RCC 7860 (cell line): ENCODE measurements around the gene HBEGF.

ENCODE experiments used
- DNase-seq: peaks from one replicate; pipeline ENCODE4 v3.0.0-alpha.2; 2015; ENCODE audit warnings: low spot score
- FAIRE-seq: peaks from 2 replicates; lab custom pipeline; 2012; peaks lifted over from hg19 to GRCh38; lab: Jason Lieb, UNC

HBEGF gene

DNA sequence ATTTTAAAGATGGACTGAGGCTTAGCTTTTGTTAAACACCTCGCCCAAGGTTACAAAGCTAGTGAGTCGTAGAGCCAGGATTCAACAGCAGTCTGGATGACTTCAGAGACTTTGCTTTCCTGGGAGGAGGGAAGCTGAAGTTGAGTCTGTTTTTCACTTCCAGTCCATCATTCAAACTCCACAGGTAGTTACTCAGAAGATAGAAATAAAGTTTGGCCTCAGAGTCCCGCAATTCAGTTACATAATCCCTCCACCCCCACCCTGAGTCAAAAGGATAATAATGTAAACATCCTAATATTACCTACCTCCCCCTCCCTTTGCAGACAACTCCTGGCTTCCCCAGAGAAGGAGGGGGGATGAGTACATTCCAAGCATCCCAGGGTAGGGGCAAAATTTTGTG, 8.1 kb downstream of the HBEGF start:
- DNase-seq (peak; percentile 38), FAIRE-seq (no peak)

DNA sequence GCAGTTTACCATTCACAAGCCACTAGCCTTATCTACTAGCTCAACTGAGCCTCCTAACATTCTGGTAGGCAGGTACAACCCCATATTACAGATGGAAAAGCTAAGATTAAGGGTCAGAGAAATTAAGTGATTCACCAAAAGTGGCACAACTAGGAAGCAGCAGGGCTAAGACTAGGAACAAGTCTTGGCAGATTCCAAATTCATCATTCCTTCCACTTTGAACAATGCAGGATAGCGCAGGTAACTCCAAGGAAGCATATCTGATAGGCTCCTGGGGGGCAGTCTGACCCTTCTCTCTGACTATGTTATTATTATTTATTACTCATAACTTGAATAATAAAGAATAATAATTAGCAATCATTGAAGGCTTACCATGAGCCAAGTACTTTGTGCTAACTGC, 8.5 kb downstream of the HBEGF start:
- DNase-seq: no peak
- no peak for FAIRE-seq

DNA sequence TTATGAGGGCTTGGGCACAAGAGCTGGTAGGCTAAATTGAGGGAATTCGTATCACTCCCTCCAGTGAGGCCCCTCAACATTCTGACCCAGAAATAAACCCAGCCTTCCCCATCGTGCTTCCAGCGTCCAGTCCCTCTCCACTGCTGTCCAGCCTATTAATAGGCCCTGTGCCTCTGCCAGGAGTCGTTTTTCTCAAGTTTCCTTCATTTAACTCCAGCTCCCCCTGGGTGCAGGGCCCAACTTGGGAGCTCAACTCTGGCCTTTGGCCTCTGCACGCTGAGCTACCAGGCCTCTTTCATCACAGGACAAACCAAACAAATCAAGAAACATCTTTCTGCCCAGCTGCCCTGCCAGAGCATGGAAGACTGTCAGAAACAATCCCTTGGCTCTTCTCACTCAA, 10.0 kb downstream of the HBEGF start:
- DNase-seq (no peak), FAIRE-seq (no peak)

DNA sequence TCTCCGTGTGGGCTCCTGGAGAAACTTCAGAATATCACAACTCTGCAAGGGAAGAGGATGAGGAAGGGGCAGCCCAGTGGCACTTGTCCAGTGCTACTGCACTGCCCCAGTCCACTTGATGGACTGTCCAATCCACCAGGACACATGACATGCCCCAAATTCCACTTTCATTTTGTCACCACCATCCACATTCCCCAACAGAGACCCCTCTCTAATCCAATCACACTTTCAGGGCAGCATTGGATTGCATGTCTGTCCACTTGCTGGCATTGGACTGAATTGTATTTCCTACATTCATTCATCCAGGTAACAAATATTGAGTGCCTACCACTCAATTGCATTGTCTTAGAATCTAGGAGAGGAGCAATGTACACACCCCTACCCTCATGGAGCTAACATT, 14.8 kb downstream of the HBEGF start:
- FAIRE-seq (no peak), DNase-seq (no peak)

DNA sequence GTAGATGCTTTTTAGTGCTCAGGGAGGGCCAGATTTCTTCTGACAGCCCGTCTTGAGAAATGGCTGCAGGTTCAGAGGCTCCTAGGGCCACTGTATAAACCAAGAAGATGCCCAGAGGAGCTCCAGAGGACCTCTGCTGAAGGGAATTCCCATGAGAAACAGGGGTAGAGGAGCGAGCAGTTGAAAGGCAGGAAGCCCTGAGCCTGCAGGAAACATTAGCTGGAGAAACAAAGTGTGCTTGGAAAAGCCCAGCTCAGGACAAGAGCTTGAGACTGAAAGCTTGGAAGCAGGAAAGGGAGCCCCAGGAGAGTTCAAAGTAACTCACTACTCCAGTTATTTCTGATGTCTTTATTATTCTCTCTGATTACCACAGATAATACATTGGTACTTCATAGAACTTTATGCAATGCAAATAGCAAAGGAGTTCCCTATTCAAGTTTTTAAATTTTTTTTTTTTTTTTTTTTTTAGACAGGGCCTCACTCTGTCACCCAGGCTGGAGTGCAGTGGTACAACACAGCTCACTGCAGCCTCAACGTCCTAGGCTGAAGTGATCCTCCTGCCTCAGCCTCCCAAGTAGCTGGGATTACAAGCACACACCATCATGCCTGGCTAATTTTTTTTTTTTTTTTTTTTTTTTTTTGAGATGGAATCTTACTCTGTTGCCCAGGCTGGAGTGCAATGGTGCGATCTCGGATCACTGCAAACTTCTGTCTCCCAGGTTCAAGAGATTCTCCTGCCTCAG, 16.5 kb downstream of the HBEGF start:
- DNase-seq: no peak
- FAIRE-seq: no peak

DNA sequence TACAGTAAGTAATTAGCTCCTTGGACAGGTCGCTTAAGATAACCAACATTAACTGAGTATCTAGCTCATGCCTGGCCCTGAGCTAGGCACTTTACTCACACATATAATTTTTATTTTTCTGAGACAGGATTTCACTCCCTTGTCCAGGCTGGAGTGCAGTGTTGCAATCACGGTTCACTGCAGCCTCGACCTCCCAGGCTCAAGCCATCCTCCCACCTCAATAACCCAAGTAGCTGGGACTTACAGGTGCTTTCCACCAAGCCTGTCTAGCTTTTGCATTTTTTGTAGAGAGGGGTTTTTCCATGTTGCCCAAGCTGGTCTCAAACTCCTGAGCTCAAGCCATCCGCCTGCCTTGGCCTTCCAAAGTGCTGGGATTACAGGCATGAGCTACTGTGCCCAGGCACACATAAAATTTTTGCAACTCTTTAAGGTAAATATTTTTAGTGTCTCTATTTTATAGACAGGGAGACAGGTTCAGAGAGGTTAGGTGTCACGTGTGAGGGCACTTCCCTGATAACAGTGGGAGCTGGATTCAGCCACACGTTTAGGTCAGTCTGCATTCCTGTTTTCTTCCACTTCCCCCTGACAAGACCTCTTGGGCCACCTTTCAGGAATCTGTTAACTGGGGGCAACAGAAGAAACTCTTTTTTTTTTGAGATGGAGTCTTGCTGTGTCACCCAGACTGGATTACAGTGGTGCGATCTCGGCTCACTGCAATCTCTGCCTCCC, 18.2 kb downstream of the HBEGF start:
- no peak for DNase-seq
- no peak for FAIRE-seq

DNA sequence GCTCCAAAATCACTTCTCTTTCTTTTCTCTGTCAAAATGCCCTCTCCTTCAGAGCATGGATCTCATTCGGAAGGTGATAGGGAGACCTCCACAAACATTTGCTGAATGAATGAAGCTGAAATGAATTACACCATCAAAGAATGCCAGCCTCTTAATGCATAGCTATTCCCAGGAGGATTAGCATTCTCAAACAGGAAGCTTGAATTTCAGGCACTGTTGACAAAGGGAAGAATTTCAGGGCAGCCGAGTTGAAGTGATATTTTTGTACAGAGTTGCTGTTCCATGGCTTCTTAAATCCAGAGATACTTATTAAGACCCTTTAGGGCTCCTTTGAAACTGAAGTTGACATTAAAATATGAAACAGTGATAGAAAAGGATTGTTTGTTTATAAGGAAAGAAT, 18.8 kb downstream of the HBEGF start:
- no peak for FAIRE-seq
- DNase-seq: no peak

DNA sequence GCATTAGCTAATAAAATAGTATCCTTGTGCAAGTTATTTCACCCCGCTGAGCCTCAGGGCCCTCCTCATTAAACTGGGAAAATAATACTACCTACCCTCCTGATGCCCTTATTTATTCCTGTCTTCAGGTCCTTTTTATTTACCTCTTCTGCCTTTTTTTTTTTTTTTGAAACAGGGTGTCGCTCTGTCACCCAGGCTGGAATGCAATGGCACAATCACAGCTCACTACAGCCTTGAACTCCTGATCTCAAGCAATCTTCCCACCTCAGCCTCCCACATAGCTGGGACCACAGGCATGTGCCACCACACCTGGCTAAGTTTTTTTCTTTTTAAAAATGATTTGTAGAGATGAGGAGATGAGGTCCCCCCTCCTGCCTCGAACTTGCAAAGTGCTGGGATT, 20.9 kb downstream of the HBEGF start:
- DNase-seq (no peak), FAIRE-seq (no peak)

DNA sequence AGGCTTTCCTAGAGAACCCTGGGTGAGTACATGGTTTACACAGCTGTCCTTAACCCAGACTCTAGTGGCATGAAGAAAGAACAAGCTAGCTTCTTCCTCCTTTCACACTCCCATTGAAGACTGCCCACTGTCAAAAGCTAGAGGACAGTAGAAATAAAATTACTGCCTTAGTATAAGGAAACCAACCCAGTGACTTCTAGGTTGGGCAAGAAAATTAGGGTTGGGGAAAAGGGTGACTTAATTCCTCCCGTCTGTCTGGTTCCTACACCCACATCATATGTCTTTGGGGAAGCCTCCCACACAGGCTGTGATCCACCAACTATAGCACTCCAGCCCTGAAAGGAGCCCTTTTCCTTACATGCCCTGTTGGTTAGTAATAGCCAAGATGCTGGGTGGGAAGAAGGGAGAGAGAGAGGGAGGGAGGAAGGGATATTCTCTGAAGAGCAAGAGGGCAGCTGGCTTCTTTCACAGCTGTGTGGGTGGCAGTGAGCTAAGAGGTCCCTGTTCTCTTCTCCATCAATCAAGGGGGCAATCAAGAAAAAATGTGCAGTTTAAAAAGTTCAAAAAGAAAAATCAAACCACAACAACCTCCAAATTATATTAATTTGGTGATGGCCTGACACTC, 21.7 kb downstream of the HBEGF start:
- DNase-seq: peak; percentile 56

DNA sequence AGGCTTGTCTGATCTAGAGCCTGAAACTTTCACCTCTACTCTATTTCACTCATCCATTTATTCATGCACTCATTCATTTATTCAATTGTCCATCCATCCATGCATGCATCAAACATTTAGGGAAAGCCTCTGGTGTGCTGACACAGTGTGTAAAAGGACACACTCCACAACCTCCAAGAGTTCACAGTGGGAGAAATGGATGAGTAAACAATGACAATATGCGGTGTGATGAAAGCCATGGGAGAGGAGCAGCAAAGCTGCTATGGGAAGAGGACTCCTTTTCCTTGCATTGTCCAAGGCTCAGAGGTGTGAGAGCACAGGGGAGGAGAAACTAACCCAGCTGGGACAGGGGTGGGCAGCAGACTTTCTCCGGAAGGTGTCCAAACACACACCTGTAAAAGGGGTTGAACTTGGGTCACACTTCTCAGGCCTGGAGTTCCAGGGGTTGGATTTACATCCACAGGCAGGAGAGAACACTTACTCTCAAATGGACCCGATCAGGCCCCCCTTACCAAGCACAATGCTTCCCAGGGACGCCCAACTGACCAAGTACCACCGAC, 22.3 kb downstream of the HBEGF start:
- peak; percentile 86 for DNase-seq
- peak; percentile 80 for FAIRE-seq

More for the DNA sequence above, 21.7 kb downstream of the HBEGF start:
- no peak for FAIRE-seq

DNA sequence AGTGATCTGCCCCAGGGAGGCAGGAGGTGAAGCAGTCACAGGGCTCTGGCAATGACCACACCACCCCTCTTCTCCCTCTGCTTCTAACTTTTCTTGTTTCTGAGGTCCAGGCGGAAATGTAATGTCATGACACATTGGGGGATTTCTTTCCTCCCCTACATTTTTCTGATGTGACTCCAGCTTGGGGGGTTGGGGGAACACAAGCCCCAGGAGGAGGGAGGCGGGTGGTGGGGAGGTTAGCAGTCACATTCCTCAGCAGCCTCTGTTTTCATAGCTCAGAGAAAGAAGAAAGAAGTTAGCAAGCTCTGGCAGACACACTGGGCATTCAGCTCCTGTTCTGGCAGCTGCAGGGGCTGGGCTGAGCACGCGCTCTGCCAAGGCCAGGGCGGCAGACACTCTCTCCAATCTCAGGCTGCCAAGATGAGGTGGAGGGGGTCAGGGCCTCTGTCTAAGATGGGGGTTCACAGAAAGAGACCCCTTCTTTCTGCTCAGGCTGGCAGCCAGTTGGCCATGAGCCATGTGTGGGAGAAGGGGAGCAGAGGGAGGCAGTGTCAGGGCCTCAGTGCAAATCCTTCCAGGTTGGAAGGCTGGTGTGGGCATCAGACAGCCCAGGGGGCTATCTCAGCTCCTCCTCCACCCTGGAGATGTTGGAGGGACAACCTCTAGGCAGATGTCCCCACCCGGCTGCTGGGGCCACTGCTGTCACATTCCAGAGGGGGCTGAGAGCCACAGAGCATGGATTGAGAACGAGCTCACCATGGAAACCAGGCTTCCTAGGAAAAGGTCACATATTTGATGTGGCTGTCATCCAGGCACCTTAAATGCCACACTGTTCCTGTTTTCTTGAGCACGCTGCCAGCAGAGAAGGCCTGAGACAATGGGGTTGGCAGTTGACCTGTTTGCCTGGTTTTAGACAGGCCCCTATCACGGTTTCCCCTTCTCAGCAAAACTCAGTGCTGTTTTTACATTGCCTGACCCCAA, 23.4 kb downstream of the HBEGF start:
- FAIRE-seq: peak; percentile 89
- DNase-seq: peak; percentile 98

DNA sequence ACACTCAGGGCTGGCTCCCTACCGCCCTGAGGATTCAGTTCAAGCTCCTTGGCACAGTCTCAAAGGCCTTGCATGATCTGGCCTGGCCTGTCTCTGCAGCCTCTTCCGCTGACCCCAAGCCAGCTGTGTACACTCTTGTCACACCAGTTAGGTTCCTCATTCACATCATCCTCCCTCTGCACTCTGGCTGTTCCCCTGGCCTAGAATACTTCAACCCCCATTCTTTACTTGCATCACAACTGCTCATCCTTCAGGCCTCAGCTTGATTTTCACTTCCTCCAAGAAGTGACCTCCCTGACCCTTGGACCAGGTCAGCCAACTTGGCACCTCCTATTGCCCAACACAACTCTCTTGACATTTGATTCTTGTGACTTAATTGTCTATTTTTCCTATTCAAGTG, 24.6 kb downstream of the HBEGF start:
- DNase-seq (no peak), FAIRE-seq (no peak)

DNA sequence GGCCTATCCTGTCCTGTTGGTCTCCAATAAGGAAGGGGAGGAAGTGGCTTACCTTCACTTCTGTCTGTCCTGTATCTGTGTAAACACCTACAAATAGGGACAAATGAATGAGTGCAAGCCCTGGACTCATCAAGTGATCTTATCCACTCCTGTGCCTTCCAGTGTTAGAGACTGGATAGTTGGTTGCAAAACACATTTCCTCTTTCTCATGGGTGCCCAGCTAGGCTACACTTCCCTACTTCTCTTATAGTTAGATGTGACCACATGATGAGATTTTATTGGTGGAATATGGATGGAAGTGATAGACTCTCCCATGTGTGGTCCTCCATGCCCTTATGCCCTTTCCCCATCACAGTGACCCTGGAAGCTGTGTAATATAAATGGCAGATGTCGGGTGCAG, 26.6 kb downstream of the HBEGF start:
- no peak for DNase-seq
- FAIRE-seq: no peak

DNA sequence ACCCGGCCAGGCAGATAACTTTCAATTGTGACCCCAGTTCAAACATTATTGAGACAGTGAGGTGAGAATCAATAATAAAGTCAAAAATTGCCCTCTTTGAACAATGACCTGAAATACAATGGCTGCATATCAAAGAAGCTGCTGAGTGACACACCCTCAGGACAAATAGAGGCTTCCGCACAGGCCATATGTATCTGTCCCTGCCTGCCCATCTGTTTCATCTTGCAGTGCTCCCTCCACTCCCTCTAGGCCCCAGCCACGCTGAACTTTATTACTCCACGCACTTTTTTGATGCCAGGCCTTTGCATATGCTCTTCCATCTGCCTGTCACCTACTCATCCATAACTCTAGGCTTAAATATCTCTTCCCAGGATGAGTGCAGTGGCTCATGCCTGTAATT, 27.6 kb downstream of the HBEGF start:
- no peak for DNase-seq
- no peak for FAIRE-seq

DNA sequence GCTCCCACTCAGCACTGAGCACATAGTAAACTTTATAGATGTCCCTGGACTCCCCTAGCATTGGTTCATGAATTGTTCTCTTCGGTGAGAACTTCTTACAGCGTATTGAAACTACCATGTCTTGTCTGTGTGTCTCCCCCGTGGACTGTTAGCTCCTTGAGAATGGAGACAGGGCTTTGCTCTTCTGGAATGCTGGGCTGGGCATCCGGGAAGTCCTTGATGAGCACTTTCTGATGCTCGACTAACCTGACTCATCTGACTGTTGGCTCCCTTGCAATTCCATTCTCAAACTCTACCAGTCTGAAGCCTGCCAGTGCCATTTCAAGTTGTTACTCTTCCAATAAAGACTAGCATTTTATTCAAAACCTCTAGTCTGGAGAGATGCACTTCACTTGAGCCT, 28.5 kb downstream of the HBEGF start:
- FAIRE-seq (peak; percentile 80), DNase-seq (peak; percentile 84)

DNA sequence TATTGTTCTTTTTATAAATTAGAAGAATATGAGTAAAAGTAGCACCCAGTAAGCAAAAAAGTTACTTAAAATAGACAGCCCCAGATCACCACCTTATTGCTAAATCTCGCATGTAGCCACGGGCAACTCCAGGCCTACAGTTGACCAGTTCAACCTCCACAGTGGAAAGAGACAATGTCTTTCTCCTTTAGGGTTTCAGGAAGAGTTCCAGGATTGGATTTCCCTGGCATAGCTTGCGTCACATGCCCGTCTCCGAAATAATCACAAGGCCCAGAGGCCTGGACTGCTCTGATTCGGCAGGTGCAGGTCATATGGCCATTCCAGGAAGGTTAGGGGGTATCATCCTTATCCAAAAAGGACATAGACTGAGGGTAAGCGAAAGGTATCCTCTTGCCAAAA, 33.6 kb downstream of the HBEGF start:
- DNase-seq: no peak

DNA sequence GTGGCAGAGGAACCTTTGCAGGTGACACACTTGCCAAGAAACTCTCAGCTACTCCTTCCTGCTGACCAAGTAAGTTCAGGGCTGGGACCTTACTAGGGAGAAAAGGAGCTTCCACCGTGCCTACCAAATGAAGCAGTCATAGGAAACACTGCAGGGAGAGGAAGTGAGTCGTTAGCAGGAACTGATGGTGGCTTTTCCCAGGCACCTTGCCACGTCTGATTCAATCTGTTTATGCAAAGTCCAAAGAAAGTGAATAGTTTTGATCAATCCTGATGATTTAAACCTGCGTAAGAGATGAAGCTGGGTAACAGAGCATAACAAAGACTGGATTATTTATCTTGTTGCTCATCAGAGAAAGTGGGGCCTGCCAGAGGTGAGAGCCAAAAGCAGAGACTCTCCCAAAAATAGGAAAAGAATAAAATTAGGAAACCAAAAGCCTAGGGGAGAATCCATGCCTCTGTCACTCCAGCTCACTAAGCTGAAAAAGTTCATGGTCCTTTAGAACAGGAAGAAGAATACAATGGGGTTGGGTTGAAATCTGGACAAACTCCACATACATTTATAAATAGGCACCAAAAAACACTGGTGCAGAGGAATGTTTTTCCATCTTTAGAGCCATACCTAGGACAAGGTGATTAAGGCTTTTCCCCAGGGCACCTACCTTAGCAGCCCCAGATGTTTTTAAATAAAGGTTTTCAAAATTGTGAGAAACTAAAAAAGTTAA, 34.2 kb downstream of the HBEGF start:
- peak; percentile 83 for FAIRE-seq
- DNase-seq: peak; percentile 96

More for the DNA sequence above, 33.6 kb downstream of the HBEGF start:
- no peak for FAIRE-seq

DNA sequence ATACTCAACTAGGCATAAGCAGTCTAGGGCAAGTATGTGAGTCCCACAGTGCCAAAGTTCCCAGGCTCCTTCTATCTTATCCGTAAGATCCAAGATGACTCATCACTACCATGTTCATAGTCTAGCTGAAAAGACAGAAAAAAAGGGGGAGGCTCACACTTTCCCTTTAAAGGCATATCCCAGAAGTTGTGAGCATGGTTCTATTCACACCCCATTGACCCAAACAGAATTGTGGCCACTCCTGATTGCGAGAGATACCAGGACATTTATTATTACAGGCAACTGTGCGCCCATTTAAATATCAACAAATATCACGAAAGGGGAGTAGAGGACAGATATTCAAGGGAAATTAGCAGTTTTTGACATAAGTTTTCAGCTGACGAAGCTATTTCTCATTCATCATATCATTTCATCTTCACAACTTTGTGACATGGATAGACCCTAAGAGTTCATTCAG, 35.4 kb downstream of the HBEGF start:
- DNase-seq: peak; percentile 87
- FAIRE-seq: peak; percentile 80

DNA sequence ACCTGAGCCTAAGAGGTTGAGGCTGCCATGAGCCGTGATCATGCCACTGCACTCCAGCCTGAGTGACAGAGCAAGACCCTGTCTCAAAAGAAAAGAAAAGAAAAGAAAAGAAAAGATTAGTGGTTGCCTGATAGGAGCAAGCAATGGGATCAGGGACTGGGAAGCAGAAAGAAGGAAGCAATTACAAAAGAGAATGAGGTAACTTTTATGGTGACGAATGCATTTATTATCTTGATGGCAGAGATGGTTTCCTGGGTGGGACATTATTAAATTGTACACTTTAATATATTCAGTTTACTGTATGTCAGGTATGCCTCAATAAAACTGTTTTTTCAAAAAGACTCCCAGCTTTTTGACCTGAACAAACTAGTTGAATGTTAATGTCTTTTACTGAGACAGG, 36.0 kb downstream of the HBEGF start:
- DNase-seq (no peak), FAIRE-seq (no peak)
